ENCODE measurements around the gene ACP3.

- no peak for TF ChIP-seq SUZ12 (IDR thresholded peaks at IDR 0.05; ENCODE audit: extremely low read depth, insufficient read depth, insufficient read length)
- TF ChIP-seq YY1 (IDR thresholded peaks at IDR 0.05; ENCODE audit: insufficient read depth, insufficient read length), result no peak
Observed at GRCh38 chr3:132332508-132332907, 15.3 kb downstream of the ACP3 start.
